NK-92 (cell line): ENCODE measurements around the gene ADAP2.
"Not testable (repeated sequence)": the region's sequence is repeated elsewhere in the genome, so short reads cannot be mapped to it uniquely, and the experiment has no call there.

Experiments
- DNase-seq: peaks from one replicate; lab custom pipeline; 2025; ENCODE audit not compliant: unreplicated experiment; lab: John Stamatoyannopoulos, UW

The ADAP2 gene

DNA sequence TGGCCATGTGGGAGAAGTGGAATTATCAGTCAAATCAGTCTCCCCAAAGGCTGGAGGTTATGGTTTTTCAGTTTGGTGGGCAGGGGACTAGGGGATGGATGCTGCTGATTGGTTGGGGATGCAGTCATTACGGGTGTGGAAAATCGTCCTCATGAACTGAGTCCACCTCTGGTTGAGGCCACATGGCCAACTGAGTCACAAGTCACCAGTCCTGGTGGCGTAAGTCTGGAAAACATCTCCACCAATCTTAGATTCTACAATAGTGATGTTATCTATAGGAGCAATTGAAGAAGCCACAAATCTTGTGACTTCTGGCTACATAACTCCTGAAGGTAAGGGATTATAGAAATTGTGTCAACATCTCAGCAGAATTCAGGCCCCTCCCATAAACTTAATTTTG is 43.9 kb downstream of the ADAP2 start:
- no peak for DNase-seq

DNA sequence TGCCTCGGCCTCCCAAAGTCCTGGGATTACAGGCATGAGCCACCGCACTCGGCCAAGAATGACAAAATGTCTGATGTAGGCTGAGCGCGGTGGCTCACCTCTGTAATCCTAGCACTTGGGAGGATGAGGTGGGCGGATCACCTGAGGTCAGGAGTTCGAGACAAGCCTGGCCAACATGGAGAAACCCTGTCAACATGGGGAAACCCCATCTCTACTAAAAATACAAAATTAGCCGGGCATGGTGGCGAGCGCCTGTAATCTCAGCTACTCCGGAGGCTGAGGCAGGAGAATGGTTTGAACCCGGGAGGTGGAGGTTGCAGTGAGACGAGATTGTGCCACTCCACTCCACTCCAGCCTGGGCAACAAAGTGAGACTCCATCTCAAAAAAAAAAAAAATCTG is 46.2 kb downstream of the ADAP2 start:
- DNase-seq: not testable (repeated sequence)

DNA sequence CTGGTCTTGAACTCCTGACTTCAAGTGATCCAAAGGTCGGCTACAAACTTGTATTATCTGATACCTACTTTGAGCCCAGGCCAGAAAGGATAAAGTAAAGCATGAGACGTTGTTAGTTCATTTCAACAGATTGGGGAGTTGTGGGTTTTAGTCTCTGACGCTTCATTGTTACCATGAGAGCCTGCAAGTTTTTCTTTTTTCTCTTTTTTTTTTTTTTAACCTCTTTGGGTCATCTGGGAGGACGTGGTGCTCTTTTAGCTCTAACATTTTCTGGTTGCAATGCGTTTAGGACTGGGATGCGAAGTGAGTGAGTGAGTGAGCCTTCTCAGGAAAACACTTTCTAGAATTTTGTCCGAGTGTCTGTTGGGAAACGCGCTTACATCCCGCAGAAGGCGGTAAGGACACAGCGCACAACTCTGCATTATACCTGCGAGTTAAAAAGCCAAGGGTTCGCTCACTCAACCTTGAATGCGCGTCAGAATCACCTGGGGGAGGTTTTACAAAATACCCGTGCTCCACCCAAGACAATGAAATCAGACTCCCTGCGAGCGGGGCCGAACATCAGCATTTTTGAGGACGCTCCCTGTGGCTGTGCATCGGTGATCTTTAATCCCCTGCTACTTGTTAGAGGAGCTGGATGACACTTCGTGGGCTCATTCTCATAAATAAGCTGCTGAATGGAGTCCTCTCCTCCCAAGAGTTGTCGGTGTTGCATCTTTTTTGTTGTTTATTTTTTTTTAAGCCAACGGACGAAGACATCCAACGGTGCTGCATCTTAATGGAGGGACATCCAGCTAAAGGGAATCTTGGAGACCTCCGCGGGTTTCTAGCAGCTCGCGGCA is 48.5 kb downstream of the ADAP2 start:
- no peak for DNase-seq

DNA sequence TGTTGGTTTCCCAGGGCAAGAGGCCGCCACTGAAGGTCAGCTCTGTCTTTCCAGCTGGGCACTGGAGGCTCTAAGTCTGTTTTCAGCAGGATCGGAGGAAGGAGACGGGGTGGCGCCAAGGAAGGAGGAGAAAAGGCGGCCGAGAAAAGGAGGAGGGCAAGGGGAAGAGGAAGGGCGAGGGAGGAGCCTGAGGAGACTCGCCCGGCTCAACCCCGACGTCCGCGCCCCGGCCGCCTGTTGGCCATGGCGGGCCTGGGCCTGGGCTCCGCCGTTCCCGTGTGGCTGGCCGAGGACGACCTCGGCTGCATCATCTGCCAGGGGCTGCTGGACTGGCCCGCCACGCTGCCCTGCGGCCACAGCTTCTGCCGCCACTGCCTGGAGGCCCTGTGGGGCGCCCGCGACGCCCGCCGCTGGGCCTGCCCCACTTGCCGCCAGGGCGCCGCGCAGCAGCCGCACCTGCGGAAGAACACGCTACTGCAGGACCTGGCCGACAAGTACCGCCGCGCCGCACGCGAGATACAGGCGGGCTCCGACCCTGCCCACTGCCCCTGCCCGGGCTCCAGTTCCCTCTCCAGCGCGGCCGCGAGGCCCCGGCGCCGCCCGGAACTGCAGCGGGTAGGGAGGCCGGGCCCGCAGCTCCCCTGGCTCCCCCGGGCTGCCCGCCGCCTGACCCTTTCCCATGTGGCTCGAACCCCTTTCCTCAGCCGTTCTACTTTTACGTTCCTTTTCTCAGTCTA is 49.3 kb downstream of the ADAP2 start, which contains the start of gene RNF135:
TSS of gene RNF135 (plus strand) at position 209 of the 737 bp plus-strand sequence. CDS start at position 244, 35 bp downstream.
- no peak for DNase-seq

DNA sequence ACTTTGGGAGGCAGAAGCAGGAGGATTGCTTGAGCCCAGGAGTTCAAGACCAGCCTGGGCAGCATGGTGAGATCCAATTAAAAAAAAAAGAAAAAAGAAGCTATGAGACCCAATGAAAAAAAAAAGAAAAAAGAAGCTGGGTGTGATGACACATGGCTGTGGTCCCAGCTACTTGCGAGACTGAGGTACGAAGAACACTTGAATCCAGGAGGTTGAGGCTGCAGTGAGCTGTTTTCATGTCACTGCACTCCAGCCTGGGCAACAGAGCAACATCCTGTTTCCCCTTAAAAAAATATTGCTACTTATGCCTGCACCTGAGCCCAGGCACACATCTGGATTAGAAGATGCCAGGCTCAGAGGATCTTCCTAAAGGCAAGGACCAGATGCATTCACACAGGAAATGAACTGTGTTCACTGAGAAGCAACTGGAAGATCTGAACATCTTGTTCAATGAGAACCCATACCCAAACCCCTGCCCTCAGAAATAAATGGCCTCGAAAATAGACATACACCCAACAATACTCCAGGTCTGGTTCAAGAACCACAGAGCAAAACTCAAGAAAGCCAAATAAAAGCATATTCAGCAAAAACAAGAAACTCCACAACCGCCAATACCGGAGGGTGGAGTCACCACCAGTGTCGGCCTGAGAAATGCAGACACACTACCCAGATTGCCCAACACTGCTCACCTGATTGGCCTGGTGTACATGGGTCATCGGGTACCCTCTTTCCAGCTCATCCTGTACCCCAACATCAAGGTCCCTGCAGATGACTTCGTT is 53.5 kb downstream of the ADAP2 start:
- DNase-seq: no peak

DNA sequence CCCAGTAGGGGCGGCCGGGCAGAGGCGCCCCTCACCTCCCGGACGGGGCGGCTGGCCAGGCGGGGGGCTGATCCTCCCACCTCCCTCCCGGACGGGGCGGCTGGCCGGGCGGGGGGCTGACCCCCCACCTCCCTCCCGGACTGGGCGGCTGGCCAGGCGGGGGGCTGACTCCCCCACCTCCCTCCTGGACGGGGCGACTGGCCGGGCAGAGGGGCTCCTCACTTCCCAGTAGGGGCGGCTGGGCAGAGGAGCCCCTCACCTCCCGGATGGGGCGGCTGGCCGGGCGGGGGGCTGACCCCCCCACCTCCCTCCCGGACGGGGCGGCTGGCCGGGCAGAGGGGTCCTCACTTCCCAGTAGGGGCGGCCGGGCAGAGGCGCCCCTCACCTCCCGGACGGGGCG is 58.2 kb downstream of the ADAP2 start:
- DNase-seq: not testable (repeated sequence)

DNA sequence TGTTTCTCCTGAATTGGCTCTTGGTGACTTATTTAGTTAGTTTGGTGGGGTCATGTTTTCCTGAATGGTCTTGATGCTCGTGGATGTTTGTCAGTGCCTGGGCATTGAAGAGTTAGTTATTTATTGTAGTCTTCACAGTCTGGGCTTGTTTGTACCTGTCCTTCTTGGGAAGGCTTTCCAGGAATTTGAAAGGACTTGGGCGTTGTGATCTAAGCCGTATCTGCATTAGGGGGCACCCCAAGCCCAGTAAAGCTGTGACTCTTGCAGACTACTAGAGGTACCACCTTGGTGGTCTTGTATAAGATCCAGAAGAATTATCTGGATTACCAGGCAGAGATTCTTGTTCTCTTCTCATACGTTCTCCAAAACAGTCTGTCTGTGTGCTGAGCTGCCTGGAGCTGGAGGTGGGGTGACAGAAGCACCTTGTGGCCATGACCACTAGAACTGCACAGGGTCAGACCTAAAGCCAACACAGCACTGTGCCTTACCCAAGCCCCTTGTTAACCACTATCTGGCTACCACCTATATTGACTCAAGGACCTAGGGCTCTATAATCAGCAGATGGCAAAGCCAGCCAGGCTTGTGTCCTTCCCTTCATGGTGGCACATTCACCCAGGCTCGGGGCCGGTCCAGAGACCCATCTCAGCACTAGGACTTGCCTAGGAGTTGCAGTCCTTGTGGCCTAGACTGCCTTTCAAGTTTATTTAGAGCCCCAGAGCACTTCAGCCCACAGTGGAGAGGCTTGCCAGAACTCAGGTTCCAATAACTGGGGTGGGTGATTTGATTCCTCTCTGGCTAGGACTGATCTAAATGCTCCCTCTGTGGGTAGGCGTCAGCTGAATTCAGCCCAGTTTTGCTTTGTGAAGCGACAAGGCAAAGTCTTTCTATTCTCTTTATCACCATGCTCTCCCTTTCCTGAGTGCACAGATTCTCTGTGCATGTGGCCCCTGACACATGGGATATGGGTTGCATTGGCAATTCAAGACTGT is 60.1 kb downstream of the ADAP2 start:
- DNase-seq: no peak

DNA sequence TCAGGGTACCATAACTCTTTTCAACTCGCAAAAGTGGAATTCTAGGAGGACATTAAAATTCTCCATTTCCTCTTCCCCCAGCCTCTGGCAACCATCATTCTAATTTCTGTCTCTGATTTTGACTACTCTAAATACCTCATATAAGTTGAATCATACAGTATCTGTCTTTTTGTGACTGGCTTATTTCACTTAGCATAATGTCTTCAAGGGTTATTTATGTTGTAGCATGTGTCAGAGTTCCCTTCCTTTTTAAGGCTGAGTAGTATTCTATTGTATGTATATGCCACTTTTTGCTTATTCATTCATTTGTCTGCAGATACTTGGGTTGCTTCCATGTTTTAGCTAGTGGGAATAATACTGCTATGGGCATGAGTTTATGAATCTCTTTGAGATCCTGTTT is 61.1 kb downstream of the ADAP2 start:
- no peak for DNase-seq

DNA sequence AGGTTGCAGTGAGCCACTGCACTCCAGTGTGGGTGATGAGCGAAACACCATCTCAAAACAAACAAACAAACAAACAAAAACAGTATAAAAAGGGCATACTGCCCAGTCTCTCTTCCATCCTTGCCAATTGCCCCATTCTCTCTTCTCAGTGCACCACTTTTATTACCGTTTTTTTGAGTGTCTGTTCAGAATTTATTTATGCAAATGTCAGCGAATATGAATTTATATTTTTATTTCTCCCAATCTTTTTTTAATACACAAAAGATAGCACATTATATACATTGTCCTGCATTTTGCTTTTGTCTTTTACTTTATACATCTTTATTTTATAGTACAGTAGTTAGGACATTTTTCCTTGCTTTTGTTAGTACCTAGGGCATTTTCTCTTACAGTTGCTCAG is 68.7 kb downstream of the ADAP2 start:
- no peak for DNase-seq

DNA sequence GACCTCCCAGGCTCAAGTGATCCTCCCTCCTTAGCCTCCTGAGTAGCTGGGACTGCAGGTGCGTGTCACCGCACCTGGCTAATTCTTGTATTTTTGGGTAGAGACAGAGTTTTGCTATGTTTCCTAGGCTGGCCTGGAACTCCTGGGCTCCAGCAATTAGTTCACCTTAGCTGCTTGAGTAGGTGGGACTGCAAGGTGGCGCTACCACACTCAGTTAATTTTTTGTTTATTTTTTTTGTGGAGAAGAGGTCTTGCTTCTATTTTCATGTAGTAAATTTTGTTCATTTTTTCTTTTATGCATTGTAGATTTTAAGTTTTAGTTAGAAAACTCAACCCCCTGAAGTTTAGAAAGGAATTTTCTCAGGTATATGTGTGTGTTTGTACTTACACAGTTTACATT is 70.8 kb downstream of the ADAP2 start:
- no peak for DNase-seq

DNA sequence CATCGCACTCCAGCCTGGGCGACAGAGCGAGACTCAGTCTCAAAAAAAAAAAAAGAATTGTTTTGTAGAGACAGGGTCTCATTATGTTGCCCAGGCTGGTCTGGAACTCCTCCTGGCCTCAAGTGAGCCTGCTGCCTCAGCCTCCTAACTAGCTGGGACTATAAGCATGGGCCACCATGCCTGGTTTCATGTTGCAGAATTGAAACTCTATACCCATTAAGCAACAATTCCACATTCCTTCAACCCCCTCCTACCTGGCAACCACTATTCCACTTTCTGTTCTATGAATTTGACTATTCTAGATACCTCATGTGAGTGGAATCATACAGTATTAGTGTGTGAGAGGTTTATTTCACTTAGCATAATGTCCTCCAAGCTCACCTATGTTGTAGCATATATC is 73.6 kb downstream of the ADAP2 start:
- no peak for DNase-seq

DNA sequence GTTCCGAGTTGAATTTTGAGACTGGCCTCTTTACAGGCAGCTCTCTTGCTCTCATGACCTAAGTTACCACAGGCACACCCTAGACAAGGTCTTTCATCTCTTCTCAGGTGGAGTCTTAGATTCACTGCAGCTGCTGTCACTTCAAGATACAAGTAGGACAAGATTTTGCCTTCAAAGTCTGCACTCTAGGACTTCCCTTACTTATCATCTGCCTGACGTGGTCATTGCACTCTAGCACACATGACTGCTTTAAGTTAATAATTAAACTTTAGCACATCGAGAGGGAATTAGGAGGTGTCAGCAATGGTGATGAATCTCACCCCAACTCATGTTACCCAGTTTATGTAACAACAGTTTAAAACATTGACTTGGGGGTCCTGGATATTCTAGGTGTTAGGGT is 74.7 kb downstream of the ADAP2 start:
- no peak for DNase-seq

DNA sequence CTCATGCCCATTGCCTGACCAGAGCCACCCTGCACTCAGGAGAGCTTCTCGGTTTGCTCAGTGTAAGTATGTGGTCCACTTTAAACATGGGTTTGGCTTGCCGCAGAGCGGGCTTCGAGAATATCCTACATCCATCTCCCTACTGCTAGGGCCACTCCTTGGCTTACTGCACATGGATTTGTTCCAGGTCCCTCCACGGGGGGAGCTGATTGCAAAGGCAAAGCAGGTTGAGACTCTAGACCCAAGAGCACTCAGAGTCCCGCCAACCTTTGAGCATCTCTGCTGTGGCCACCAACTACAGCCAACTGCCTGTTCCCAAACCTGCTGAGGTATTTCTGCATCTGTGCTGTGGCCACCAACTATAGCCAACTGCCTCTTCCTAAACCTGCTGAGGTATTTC is 75.5 kb downstream of the ADAP2 start:
- no peak for DNase-seq

DNA sequence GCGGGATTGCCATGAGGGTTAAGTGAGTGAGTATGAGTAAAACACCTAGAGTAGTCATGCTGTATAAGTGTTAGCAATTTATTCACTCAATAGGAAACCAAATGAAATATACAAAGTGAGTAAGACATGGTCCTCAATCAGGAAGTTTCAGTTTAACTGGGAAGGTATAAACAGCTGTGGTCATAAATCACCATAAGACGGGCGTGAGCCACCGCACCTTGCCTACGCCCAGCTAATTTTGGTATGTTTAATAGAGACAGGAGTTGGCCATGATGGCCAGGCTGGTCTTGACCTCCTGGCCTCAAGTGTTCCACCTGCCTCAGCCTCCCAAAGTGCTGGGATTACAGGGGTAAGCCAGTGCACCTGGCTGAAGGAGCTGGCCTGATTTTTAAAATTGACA is 76.1 kb downstream of the ADAP2 start:
- DNase-seq: no peak

DNA sequence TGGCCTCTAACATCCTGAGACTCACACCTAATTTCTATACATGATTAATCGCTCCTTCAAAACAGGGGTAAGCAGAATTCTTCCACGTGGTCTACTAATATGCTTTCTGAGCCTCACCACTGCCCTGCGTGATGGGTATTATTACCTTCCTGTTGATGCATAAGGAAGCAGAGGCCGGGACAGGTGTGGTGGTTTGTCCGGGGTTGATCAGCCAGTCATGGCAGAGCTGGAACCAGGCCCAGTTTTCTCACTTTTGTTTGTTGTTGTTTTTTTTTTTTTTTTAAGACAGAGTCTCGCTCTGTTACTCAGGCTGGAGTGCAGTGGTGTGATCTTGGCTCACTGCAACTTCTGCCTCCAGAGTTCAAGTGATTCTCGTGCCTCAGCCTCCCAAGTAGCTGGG is 80.3 kb downstream of the ADAP2 start:
- DNase-seq: no peak

DNA sequence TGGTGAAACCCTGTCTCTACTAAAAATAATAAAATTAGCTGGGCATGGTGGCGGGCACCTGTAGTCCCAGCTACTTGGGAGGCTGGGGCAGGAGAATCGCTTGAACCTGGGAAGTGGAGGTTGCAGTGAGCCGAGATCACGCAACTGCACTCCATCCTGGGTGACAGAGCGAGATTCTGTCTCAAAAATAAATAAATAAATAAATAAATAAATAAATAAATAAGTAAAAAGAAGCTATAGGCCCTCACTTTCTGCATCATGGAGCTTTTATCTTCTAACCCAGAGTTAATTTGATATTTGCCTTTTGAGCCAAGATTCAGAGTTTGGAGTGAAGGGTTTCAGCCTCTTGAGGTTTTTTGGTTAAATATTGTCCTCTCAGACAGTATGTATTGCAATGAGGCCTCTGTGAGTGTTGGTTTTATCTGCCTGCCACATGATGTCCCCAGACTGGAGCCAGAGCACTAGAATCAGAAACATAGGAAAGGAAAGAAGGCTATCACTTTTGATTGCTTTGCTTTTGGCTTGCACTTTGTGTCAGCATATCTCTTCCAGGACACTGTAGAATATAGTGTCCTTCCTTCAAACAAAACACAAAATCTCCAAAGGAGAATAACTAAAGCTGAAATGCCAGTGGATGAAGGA is 81.6 kb downstream of the ADAP2 start:
- no peak for DNase-seq

DNA sequence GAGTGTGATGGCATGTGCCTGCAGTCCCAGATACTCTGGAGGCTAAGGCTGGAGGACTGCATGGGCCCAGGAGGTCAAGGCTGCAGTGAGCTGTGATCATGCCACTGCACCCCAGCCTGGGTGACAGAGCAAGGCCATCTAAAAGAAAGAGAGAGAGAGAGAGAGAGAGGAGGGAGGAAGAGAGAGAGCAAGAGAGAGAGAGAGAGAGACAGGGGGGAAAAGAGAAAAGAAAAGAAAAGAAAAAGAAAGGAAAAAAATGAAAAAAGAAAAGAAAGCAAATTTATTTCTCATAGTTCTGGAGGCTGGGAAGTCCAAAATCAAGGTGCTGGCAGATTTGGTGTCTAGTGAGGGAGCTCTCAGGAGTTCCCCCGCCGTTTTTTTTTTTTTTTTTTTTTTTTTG is 82.4 kb downstream of the ADAP2 start:
- no peak for DNase-seq

DNA sequence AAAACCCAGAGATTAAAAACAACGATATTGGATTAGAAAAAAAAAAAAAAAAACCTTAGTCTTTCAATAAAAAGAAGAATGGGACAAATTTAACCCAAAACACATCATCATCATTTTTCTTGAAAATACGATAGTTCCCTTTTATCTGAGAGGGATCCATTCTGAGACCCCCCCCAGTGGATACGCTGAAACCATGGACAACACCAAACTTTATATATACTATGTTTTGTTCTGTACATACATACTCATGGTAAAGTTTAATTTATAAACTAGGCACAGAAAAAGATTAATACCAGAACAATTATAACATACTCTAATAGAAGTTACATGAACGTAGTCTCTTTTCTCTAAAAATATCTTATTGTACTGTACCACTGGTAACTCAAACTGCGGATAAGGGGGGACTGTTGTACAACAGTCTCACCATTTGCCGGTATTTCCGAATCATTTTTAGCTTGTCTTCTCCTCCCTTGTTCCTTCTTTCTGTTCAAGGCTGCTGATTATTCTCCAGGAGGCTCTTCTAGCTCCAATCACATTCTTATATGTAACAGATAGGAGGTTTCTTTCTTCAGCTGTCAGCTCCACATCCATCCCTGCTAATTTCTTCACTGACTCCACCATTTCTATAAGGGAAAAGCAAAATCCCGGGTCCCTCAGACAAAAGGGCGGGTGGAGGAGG is 86.1 kb downstream of the ADAP2 start:
- no peak for DNase-seq

DNA sequence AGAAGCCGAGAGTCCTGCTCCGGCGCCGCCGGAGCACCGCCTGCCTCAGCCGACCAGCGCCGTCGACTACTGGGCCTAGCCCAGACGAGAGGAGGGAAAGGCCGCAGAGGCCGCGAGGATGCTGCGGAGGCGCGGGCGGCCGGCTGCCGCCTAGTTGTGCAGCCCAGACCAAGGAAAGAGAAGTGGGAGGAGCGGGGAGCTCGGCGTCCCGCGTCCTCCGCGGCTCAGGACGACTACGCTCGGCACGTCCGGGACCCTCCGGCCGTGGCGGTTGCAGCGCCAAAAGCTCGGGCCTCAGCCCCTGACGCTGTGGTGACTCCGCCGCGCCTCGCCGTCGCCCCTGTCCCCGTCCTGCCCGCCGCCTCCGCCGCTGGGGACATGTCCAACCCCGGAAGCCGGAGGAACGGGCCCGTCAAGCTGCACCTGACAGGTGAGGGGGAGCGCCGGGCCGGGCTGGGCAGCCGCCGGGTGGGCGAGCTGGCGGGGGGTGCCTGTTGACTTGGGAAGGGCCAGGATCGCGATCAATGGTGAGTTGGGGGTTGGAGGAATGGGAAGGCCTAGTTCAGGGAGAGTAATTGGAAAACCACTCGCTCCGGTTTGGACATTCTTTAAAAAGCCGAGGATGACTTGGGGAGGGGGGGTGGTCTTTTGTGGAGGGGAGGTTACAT is 86.8 kb downstream of the ADAP2 start:
- DNase-seq: no peak
